ENCODE data around the gene PDE4DIP.
A peak's percentile ranks its signal among the peaks of the same experiment; 100 is the strongest.
"Not testable (repeated sequence)": the region's sequence is repeated elsewhere in the genome, so short reads cannot be mapped to it uniquely, and the experiment has no call there.

PDE4DIP gene

GRCh38 chr1:148935381-148936002 lies 91.3 kb downstream of the PDE4DIP start:
- not testable (repeated sequence) for H3K9me3 Mint-ChIP-seq; H3K27me3 Mint-ChIP-seq; H3K36me3 Mint-ChIP-seq (ENCODE audit: low read depth); H3K4me1 Mint-ChIP-seq (ENCODE audit: low read depth); H3K4me3 Mint-ChIP-seq; H3K27ac Mint-ChIP-seq

- H3K27ac Mint-ChIP-seq; H3K36me3 Mint-ChIP-seq (ENCODE audit: low read depth); H3K9me3 Mint-ChIP-seq; H3K4me1 Mint-ChIP-seq (ENCODE audit: low read depth); H3K4me3 Mint-ChIP-seq; H3K27me3 Mint-ChIP-seq: not testable (repeated sequence)
Measured at GRCh38 chr1:148942906-148943305, 98.7 kb downstream of the PDE4DIP start.

- not testable (repeated sequence) for H3K27ac Mint-ChIP-seq; H3K27me3 Mint-ChIP-seq; H3K4me3 Mint-ChIP-seq; H3K9me3 Mint-ChIP-seq; H3K4me1 Mint-ChIP-seq (ENCODE audit: low read depth); H3K36me3 Mint-ChIP-seq (ENCODE audit: low read depth)
Measured at GRCh38 chr1:148945130-148945529, 100.9 kb downstream of the PDE4DIP start.

- not testable (repeated sequence) for H3K4me3 Mint-ChIP-seq; H3K9me3 Mint-ChIP-seq; H3K27ac Mint-ChIP-seq; H3K36me3 Mint-ChIP-seq (ENCODE audit: low read depth); H3K27me3 Mint-ChIP-seq
- H3K4me1 Mint-ChIP-seq (ENCODE audit: low read depth): peaks cover 11% of the 10 kb centered on the region
Measured at GRCh38 chr1:148948768-148949167, 104.5 kb downstream of the PDE4DIP start.

GRCh38 chr1:148951336-148952227 lies 107.4 kb downstream of the PDE4DIP start:
- not testable (repeated sequence) for H3K36me3 Mint-ChIP-seq (ENCODE audit: low read depth); H3K9me3 Mint-ChIP-seq; H3K27me3 Mint-ChIP-seq
- Mint-ChIP-seq H3K27ac (peak overlapping the region; percentile 83), H3K4me3 (peak overlapping the region; percentile 82), H3K4me1 (ENCODE audit: low read depth) (peaks cover 16% of the 10 kb centered on the region)

- not testable (repeated sequence) for H3K27ac Mint-ChIP-seq; H3K36me3 Mint-ChIP-seq (ENCODE audit: low read depth); H3K27me3 Mint-ChIP-seq; H3K9me3 Mint-ChIP-seq
- Mint-ChIP-seq H3K4me1 (ENCODE audit: low read depth) (peaks cover 16% of the 10 kb centered on the region), H3K4me3 (peak overlapping the region; percentile 83)
Measured at GRCh38 chr1:148952253-148952937, 108.2 kb downstream of the PDE4DIP start.

GRCh38 chr1:148952938-148953616 lies 108.8 kb downstream of the PDE4DIP start:
- H3K9me3 Mint-ChIP-seq; H3K36me3 Mint-ChIP-seq (ENCODE audit: low read depth); H3K27me3 Mint-ChIP-seq; H3K27ac Mint-ChIP-seq: not testable (repeated sequence)
- Mint-ChIP-seq H3K4me1 (ENCODE audit: low read depth) (peaks cover 16% of the 10 kb centered on the region), H3K4me3 (peak overlapping the region; percentile 83)

- H3K4me1 Mint-ChIP-seq (ENCODE audit: low read depth): peaks cover 15% of the 10 kb centered on the region
- not testable (repeated sequence) for H3K36me3 Mint-ChIP-seq (ENCODE audit: low read depth); H3K9me3 Mint-ChIP-seq; H3K27ac Mint-ChIP-seq; H3K27me3 Mint-ChIP-seq
- peak overlapping the region; percentile 80 for H3K4me3 Mint-ChIP-seq
Measured at GRCh38 chr1:148953730-148954129, 109.5 kb downstream of the PDE4DIP start.

GRCh38 chr1:148958343-148958742 lies 114.1 kb downstream of the PDE4DIP start:
- not testable (repeated sequence) for H3K27ac Mint-ChIP-seq; H3K27me3 Mint-ChIP-seq; H3K36me3 Mint-ChIP-seq (ENCODE audit: low read depth); H3K9me3 Mint-ChIP-seq; H3K4me1 Mint-ChIP-seq (ENCODE audit: low read depth); H3K4me3 Mint-ChIP-seq

GRCh38 chr1:148960212-148961000 lies 116.2 kb downstream of the PDE4DIP start:
- not testable (repeated sequence) for H3K4me3 Mint-ChIP-seq; H3K4me1 Mint-ChIP-seq (ENCODE audit: low read depth); H3K9me3 Mint-ChIP-seq; H3K27ac Mint-ChIP-seq; H3K27me3 Mint-ChIP-seq; H3K36me3 Mint-ChIP-seq (ENCODE audit: low read depth)

- not testable (repeated sequence) for H3K4me1 Mint-ChIP-seq (ENCODE audit: low read depth); H3K27ac Mint-ChIP-seq; H3K4me3 Mint-ChIP-seq; H3K36me3 Mint-ChIP-seq (ENCODE audit: low read depth); H3K27me3 Mint-ChIP-seq; H3K9me3 Mint-ChIP-seq
Measured at GRCh38 chr1:148962127-148962857, 118.1 kb downstream of the PDE4DIP start.

- not testable (repeated sequence) for H3K27me3 Mint-ChIP-seq, H3K4me3 Mint-ChIP-seq
Measured at GRCh38 chr1:148966084-148966483, 121.9 kb downstream of the PDE4DIP start.

GRCh38 chr1:148967580-148967979 lies 123.4 kb downstream of the PDE4DIP start:
- not testable (repeated sequence) for H3K4me3 Mint-ChIP-seq; H3K27me3 Mint-ChIP-seq; H3K9me3 Mint-ChIP-seq; H3K36me3 Mint-ChIP-seq (ENCODE audit: low read depth); H3K4me1 Mint-ChIP-seq (ENCODE audit: low read depth); H3K27ac Mint-ChIP-seq

More at GRCh38 chr1:148966084-148966483, 121.9 kb downstream of the PDE4DIP start:
- H3K9me3 Mint-ChIP-seq; H3K36me3 Mint-ChIP-seq (ENCODE audit: low read depth); H3K4me1 Mint-ChIP-seq (ENCODE audit: low read depth); H3K27ac Mint-ChIP-seq: not testable (repeated sequence)

GRCh38 chr1:148968682-148969081 lies 124.5 kb downstream of the PDE4DIP start:
- not testable (repeated sequence) for H3K27me3 Mint-ChIP-seq; H3K4me3 Mint-ChIP-seq; H3K4me1 Mint-ChIP-seq (ENCODE audit: low read depth); H3K36me3 Mint-ChIP-seq (ENCODE audit: low read depth); H3K27ac Mint-ChIP-seq; H3K9me3 Mint-ChIP-seq
